HG03575 (cell line): ENCODE measurements around the gene PTPRR.
"Not testable (repeated sequence)": the region's sequence is repeated elsewhere in the genome, so short reads cannot be mapped to it uniquely, and the experiment has no call there.

Experiments
- ATAC-seq: cut with Tn5 transposase; IDR thresholded peaks from one replicate; pipeline ENCODE4 v1.9.1; 2021; ENCODE audit not compliant: unreplicated experiment, insufficient number of reproducible peaks, low FRiP score; ENCODE audit errors: extremely low read depth

The PTPRR gene

GRCh38 chr12:70759161-70759918 is 161.2 kb downstream of the PTPRR start:
- ATAC-seq = no peak

- ATAC-seq = no peak
Observed at GRCh38 chr12:70758494-70758845, 162.1 kb downstream of the PTPRR start.

GRCh38 chr12:70757830-70758493 is 162.6 kb downstream of the PTPRR start:
- ATAC-seq = no peak

GRCh38 chr12:70756791-70757190 is 163.7 kb downstream of the PTPRR start:
- no peak for ATAC-seq

GRCh38 chr12:70756118-70756517 is 164.4 kb downstream of the PTPRR start:
- no peak for ATAC-seq

- no peak for ATAC-seq
Observed at GRCh38 chr12:70754330-70754741, 166.2 kb downstream of the PTPRR start.

- no peak for ATAC-seq
Observed at GRCh38 chr12:70752327-70752726, 168.2 kb downstream of the PTPRR start.

- ATAC-seq = no peak
Observed at GRCh38 chr12:70749931-70750330, 170.6 kb downstream of the PTPRR start.

- no peak for ATAC-seq
Observed at GRCh38 chr12:70748809-70749208, 171.7 kb downstream of the PTPRR start.

GRCh38 chr12:70747445-70748260 is 172.9 kb downstream of the PTPRR start:
- ATAC-seq = no peak

GRCh38 chr12:70745048-70745447 is 175.5 kb downstream of the PTPRR start:
- no peak for ATAC-seq

- ATAC-seq = no peak
Observed at GRCh38 chr12:70744178-70744577, 176.4 kb downstream of the PTPRR start.

- no peak for ATAC-seq
Observed at GRCh38 chr12:70741256-70741655, 179.3 kb downstream of the PTPRR start.

GRCh38 chr12:70739756-70740155 is 180.8 kb downstream of the PTPRR start:
- no peak for ATAC-seq

GRCh38 chr12:70736351-70737133 is 184.0 kb downstream of the PTPRR start:
- no peak for ATAC-seq

- ATAC-seq = not testable (repeated sequence)
Observed at GRCh38 chr12:70735197-70735596, 185.3 kb downstream of the PTPRR start.

- peak; percentile 94 for ATAC-seq
Observed at GRCh38 chr12:70733385-70733784, 187.2 kb downstream of the PTPRR start.

- no peak for ATAC-seq
Observed at GRCh38 chr12:70732287-70732686, 188.3 kb downstream of the PTPRR start.

- ATAC-seq = no peak
Observed at GRCh38 chr12:70730675-70731180, 189.8 kb downstream of the PTPRR start.
